ENCODE data around the gene LPCAT3.

DNA sequence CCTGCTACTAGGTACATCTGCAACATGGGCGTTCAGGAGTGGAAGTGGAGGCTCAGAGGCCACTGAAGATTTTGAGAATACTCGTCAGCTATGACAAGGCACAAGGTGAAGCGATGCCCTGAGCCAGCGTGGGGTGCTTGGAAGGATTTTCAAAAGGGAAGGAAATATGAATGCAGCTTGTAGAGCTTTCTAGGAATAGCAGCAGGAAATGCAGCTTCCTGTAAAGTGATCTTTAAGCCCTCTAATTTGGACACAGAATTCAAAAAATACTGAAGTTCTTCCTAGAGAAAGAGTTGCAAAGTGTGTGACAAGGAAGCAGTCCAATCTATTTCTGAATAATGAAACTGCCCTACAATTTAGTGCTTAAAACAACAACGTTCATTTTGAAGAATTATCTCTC, 29.0 kb upstream of the LPCAT3 start:
- TF ChIP-seq SIN3A (IDR thresholded peaks at IDR 0.05; ENCODE audit: borderline replicate concordance, insufficient read depth, low read depth, low read length) (no peak), POLR2AphosphoS5 (IDR thresholded peaks at IDR 0.05; ENCODE audit: low read depth, low read length) (no peak)
- TF ChIP-seq, protein P1, sequence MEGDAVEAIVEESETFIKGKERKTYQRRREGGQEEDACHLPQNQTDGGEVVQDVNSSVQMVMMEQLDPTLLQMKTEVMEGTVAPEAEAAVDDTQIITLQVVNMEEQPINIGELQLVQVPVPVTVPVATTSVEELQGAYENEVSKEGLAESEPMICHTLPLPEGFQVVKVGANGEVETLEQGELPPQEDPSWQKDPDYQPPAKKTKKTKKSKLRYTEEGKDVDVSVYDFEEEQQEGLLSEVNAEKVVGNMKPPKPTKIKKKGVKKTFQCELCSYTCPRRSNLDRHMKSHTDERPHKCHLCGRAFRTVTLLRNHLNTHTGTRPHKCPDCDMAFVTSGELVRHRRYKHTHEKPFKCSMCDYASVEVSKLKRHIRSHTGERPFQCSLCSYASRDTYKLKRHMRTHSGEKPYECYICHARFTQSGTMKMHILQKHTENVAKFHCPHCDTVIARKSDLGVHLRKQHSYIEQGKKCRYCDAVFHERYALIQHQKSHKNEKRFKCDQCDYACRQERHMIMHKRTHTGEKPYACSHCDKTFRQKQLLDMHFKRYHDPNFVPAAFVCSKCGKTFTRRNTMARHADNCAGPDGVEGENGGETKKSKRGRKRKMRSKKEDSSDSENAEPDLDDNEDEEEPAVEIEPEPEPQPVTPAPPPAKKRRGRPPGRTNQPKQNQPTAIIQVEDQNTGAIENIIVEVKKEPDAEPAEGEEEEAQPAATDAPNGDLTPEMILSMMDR (IDR thresholded peaks at IDR 0.05) = no peak
- TF ChIP-seq, protein P2, sequence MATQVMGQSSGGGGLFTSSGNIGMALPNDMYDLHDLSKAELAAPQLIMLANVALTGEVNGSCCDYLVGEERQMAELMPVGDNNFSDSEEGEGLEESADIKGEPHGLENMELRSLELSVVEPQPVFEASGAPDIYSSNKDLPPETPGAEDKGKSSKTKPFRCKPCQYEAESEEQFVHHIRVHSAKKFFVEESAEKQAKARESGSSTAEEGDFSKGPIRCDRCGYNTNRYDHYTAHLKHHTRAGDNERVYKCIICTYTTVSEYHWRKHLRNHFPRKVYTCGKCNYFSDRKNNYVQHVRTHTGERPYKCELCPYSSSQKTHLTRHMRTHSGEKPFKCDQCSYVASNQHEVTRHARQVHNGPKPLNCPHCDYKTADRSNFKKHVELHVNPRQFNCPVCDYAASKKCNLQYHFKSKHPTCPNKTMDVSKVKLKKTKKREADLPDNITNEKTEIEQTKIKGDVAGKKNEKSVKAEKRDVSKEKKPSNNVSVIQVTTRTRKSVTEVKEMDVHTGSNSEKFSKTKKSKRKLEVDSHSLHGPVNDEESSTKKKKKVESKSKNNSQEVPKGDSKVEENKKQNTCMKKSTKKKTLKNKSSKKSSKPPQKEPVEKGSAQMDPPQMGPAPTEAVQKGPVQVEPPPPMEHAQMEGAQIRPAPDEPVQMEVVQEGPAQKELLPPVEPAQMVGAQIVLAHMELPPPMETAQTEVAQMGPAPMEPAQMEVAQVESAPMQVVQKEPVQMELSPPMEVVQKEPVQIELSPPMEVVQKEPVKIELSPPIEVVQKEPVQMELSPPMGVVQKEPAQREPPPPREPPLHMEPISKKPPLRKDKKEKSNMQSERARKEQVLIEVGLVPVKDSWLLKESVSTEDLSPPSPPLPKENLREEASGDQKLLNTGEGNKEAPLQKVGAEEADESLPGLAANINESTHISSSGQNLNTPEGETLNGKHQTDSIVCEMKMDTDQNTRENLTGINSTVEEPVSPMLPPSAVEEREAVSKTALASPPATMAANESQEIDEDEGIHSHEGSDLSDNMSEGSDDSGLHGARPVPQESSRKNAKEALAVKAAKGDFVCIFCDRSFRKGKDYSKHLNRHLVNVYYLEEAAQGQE (IDR thresholded peaks at IDR 0.05; ENCODE audit: insufficient read depth in 1 of 2, low read depth in 2 of 2, low read length in 1 of 2) = no peak

Measured in Panc1 (cell line).